OCI-LY3 (cell line): ENCODE data around the gene ATP11C.
"Not testable (repeated sequence)": the region's sequence is repeated elsewhere in the genome, so short reads cannot be mapped to it uniquely, and the experiment has no call there.

Experiments
- EZH2phosphoT487 ChIP-seq: fragments of 200-600 bp; shearing (Covaris generic); IDR thresholded peaks from 2 replicates; pipeline ENCODE4 v1.6.1; 2018; ENCODE audit warnings: antibody characterized with exemption, mixed run types, low read depth
- TF ChIP-seq, protein P1 (sequence below): fragments of 200-600, 300-600 bp; sonication (generic); IDR thresholded peaks from 2 replicates; pipeline ENCODE4 v1.5.1; 2014; ENCODE audit warnings: antibody characterized with exemption, low read length, low read depth

- not testable (repeated sequence) for TF ChIP-seq EZH2phosphoT487
- TF ChIP-seq, protein P1, sequence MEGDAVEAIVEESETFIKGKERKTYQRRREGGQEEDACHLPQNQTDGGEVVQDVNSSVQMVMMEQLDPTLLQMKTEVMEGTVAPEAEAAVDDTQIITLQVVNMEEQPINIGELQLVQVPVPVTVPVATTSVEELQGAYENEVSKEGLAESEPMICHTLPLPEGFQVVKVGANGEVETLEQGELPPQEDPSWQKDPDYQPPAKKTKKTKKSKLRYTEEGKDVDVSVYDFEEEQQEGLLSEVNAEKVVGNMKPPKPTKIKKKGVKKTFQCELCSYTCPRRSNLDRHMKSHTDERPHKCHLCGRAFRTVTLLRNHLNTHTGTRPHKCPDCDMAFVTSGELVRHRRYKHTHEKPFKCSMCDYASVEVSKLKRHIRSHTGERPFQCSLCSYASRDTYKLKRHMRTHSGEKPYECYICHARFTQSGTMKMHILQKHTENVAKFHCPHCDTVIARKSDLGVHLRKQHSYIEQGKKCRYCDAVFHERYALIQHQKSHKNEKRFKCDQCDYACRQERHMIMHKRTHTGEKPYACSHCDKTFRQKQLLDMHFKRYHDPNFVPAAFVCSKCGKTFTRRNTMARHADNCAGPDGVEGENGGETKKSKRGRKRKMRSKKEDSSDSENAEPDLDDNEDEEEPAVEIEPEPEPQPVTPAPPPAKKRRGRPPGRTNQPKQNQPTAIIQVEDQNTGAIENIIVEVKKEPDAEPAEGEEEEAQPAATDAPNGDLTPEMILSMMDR, result not testable (repeated sequence)
Observed at GRCh38 chrX:139961091-139961490, 28.2 kb upstream of the ATP11C start.
